Pons (tissue), 1 donor: ENCODE data around the gene LSR.

Experiments used
- DNase-seq: peaks from one replicate; pipeline ENCODE4 v3.0.0-alpha.2; 2016; ENCODE audit warnings: low spot score

LSR gene, protein sequence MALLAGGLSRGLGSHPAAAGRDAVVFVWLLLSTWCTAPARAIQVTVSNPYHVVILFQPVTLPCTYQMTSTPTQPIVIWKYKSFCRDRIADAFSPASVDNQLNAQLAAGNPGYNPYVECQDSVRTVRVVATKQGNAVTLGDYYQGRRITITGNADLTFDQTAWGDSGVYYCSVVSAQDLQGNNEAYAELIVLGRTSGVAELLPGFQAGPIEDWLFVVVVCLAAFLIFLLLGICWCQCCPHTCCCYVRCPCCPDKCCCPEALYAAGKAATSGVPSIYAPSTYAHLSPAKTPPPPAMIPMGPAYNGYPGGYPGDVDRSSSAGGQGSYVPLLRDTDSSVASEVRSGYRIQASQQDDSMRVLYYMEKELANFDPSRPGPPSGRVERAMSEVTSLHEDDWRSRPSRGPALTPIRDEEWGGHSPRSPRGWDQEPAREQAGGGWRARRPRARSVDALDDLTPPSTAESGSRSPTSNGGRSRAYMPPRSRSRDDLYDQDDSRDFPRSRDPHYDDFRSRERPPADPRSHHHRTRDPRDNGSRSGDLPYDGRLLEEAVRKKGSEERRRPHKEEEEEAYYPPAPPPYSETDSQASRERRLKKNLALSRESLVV

DNA sequence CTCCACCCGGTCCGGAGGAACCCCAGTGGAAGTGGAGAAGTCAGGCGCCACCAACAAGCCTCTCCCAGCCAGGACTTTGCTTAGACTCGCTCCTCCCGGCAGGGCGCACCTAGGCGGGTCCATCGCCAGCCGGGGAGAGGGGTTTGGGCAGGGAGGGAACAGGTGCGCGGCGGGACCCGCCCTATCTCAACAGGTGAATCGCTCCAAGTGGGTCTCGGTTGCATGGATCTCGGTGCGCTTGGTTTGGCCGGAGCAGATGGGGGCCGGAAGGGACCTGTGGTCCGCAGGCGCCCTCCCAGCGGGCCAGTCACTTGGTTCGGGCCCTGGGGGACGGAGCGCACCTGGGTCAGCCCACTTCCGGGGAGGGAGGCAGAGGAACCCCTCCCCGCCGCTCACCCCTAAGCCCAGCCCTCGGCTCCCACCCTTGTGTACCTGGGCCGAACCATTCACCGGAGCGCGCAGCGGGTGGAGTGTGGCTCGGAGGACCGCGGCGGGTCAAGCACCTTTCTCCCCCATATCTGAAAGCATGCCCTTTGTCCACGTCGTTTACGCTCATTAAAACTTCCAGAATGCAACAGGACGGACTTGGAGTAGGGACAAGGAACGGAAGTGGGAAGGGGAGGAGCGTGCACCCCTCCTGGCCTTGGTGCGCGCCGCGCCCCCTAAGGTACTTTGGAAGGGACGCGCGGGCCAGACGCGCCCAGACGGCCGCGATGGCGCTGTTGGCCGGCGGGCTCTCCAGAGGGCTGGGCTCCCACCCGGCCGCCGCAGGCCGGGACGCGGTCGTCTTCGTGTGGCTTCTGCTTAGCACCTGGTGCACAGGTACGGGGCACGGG, at the start of gene LSR:
Gene LSR, plus strand, starts transcription at position 693 of the 836 bp plus-strand sequence. Its CDS starts 21 bp downstream, at position 714.
- DNase-seq: no peak

DNA sequence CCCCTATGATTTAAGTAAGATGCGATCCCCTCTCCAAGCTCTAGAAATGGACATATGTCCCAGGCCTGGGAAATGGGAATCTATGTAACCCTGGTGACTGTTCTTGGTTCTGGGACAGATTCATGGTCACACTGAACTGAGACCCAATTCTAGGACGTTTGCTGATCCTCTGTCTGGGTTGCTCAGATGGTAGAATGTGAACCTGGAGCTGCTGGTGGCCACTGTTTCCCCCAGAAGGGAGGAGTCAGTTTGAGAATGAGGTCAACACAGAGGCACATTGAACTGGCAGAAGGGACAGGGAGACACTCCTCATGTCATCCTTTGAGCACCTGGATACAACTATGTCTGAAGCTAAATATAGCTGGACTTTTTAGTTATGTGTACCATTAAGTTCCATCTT, 49.3 kb upstream of the LSR start:
- DNase-seq: no peak

- no peak for DNase-seq
Measured at GRCh38 chr19:35202722-35203688, 45.8 kb upstream of the LSR start.

GRCh38 chr19:35204799-35205732, 43.7 kb upstream of the LSR start:
- DNase-seq: peak; percentile 59

DNA sequence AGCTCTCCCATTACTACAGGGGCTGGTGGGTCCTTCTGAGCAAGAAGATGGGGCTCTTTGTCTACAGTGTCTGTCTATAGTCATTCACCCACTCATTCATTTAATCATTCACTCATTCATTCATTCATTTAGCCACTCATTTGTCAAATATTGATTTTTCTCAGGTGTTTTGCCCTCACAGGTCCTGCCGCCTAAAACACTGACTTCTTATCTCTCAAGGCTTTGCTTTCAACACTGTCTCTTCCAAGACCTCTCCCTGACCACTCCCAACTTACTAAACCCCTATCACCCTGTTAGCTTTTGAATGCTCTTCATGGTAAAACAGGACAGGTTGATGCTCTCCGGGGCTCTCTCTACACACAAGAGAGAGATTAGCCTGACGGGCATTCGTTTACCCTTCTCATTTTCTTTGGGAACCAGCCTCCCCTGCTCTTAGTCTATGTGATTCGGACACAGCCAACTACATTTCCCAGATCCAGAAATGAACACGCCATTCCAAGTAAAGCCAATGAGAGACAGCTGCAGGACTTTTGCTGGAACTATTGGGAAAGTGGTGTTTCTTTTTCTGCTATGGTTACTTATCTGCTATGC, 43.0 kb upstream of the LSR start:
- DNase-seq: no peak

GRCh38 chr19:35206379-35206778, 42.4 kb upstream of the LSR start:
- DNase-seq: no peak

DNA sequence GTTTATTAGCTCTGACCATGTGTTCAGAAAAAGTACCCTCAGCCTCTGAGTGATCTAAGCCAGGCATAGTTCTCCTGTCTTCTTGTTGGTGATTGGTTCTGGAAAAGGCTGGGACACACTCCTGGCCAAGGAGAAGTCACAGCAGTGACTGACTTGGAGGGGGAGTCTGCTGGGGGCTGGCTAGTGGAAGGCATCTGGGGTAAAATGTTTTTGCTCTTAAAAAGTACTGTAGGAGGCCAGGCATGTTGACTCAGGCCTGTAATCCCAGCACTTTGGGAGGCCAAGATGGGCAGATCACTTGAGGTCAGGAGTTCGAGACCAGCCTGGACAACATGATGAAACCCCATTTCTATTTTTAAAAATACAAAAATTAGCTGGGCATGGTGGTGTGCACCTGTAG, 41.9 kb upstream of the LSR start:
- no peak for DNase-seq

GRCh38 chr19:35207391-35207871, 41.4 kb upstream of the LSR start:
- no peak for DNase-seq

- DNase-seq: no peak
Measured at GRCh38 chr19:35208121-35208520, 40.7 kb upstream of the LSR start.

- DNase-seq: no peak
Measured at GRCh38 chr19:35209646-35210045, 39.2 kb upstream of the LSR start.

GRCh38 chr19:35211545-35212230, 37.1 kb upstream of the LSR start:
- peak; percentile 36 for DNase-seq

DNA sequence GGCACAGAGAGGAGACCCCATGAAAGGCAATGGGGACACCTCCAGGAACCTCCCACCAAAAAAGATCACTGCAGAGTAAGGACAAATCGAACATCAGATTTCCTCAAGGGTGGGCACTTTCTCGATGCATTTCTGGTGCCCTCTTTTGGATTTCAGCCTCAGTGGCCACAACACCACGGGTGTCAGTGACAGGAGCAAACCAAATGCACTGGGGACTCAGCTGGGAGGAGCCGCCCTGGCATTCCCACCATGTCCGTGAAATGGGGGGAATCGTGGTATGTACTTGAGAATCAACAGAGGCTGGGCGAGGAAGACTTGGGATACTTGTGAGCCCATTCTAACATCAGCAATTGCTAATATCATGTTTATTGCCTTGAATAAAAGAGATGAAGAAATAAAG, 36.6 kb upstream of the LSR start:
- DNase-seq: no peak

GRCh38 chr19:35213663-35214632, 34.9 kb upstream of the LSR start:
- DNase-seq: peak; percentile 59

GRCh38 chr19:35214766-35215422, 33.9 kb upstream of the LSR start:
- no peak for DNase-seq

GRCh38 chr19:35216016-35216832, 32.6 kb upstream of the LSR start:
- no peak for DNase-seq

GRCh38 chr19:35216833-35217648, 31.8 kb upstream of the LSR start:
- peak; percentile 79 for DNase-seq
